RWPE1 (cell line): ENCODE data around the gene SH3RF3.

ENCODE experiments used
- CTCF ChIA-PET: fragments of 350-600 bp; sonication (Branson Sonifier 250); formaldehyde crosslinking; extraction: SDS; loops from one replicate; lab custom pipeline; 2021; lab: Yijun Ruan, JAX
- POLR2A ChIA-PET: fragments of 400-600 bp; formaldehyde crosslinking; extraction: SDS; loops from one replicate; lab custom pipeline; 2020; ENCODE audit warnings: antibody characterized with exemption; ENCODE audit not compliant: low non-redundant PET; lab: Yijun Ruan, JAX
- DNase-seq: peaks from one replicate; pipeline ENCODE4 v3.0.0; 2012; ENCODE audit warnings: low spot score
- H3K27ac ChIP-seq: fragments of 450-650 bp; 2 replicates; pipeline ENCODE4 v1.5.1; 2017
- TF ChIP-seq, protein P1 (sequence below): fragments of 450-650 bp; conservative IDR thresholded peaks from 2 replicates; pipeline ENCODE4 v1.5.1; 2017; ENCODE audit warnings: low read depth, mild to moderate bottlenecking

SH3RF3 gene

DNA sequence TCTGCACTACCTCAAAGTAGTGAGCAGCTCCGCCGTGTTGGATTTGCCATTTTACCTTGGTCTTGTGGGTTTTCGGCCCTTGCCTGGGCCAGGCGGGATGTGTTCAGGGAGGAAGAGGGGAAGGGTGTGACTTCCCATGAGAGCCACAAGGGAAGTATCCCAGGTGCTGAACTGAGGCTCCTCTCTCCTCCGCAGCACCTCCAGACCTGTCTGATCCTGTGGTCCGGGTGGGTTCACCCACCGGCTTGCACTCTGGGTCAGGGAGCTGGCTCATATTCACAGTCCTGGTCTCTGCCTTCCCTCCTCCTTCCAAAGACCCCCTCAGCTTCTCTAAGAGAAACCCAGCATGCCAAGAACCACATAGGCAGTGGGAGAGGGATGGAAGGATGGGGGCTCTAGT lies 249.0 kb downstream of the SH3RF3 start:
- ChIA-PET POLR2A (no interaction called here), CTCF (interaction anchor here (0.6 kb wide), 1 partner anchor 598 kb away, joined by 8 read pairs; no protein-coding TSS in a partner anchor)

DNA sequence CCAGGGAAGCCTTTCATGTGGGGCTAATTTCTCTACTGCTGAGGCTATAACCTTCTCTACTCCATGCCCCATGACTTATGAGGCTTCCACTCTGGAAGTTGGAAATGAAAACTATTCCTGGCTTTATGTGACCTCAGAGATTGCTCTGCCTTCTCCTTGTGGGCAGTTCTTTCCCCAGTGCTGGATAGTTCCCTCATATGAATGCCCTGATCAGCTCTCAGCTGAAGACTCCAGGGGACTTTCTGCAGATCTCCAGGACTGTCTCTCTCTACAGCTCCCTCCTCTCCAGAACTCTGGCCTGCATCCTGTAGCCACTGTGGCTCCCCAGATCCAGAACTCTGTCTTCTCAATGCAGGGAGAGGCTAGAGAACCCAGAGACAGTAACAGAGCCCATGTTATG lies 249.7 kb downstream of the SH3RF3 start:
- ChIA-PET POLR2A (no interaction called here), CTCF (no interaction called here)
- TF ChIP-seq, protein P1, sequence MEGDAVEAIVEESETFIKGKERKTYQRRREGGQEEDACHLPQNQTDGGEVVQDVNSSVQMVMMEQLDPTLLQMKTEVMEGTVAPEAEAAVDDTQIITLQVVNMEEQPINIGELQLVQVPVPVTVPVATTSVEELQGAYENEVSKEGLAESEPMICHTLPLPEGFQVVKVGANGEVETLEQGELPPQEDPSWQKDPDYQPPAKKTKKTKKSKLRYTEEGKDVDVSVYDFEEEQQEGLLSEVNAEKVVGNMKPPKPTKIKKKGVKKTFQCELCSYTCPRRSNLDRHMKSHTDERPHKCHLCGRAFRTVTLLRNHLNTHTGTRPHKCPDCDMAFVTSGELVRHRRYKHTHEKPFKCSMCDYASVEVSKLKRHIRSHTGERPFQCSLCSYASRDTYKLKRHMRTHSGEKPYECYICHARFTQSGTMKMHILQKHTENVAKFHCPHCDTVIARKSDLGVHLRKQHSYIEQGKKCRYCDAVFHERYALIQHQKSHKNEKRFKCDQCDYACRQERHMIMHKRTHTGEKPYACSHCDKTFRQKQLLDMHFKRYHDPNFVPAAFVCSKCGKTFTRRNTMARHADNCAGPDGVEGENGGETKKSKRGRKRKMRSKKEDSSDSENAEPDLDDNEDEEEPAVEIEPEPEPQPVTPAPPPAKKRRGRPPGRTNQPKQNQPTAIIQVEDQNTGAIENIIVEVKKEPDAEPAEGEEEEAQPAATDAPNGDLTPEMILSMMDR = no peak
- no peak for DNase-seq
- H3K27ac ChIP-seq = no peak overlapping the region

More for the DNA sequence above, 249.0 kb downstream of the SH3RF3 start:
- DNase-seq = no peak
- H3K27ac ChIP-seq = no peak overlapping the region
- TF ChIP-seq, protein P1 = no peak

DNA sequence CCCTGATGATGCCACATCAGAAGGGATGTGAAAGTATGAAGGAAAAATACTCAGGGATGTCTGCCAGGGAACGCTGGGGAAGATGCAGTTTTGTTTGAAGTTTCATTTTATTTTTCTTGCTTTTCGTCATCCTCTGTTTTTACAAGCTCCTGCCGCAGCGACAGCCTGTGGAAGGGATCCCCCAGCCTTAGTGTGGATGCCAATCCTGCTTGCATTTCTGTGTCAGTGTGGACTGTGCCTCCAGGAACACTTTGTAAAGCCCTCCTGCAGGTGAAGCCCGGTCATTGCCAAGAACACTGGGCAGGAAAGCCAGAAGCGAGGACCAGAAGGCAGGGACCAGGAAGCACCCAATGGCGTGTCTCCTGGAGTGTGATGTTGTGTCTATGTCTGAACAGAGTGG lies 250.5 kb downstream of the SH3RF3 start:
- TF ChIP-seq, protein P1 = no peak
- CTCF ChIA-PET = no interaction called here
- POLR2A ChIA-PET = no interaction called here
- DNase-seq = no peak
- no peak overlapping the region for H3K27ac ChIP-seq

DNA sequence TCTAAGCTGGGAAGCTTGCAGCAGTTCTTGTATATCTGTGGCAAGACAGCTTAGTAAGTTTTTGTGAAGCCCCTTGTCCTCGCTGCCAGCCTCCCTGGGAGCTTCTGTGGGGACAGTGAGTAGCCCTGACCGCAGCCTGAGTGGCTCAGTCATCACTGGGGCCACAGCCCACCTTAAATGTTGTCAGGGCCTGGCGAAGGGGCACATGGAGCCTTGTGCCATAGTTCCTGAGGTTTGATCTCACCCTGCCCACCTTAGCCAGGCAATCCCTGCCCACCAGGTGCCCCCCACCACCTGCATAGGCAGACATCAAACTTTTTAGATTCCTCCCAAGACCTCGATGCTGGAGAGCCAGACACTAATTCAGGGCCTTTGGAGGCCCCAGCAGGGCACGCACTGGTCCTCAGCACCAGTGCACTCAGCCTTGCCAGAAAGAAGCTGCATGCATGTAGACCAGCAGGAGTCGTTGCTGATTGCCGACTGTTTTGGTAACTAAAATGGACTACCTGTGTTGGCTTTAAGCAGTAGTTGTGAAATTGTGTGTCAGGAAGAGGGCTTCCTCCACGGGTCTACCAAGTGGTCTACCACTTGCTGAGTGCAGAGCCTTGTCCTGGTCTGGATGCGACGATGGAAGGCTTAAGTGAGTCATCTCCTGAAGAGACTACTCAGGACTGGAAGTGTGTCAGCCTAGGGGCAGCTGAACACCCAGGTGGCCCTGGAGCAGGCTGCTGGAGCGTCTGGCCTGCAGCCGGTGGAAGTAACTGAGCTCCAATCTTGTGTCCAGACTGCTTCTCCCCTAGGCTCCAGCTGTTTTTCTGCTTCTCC lies 251.7 kb downstream of the SH3RF3 start:
- POLR2A ChIA-PET = no interaction called here
- no peak for DNase-seq
- CTCF ChIA-PET = no interaction called here
- TF ChIP-seq, protein P1 = no peak
- H3K27ac ChIP-seq = no peak overlapping the region

DNA sequence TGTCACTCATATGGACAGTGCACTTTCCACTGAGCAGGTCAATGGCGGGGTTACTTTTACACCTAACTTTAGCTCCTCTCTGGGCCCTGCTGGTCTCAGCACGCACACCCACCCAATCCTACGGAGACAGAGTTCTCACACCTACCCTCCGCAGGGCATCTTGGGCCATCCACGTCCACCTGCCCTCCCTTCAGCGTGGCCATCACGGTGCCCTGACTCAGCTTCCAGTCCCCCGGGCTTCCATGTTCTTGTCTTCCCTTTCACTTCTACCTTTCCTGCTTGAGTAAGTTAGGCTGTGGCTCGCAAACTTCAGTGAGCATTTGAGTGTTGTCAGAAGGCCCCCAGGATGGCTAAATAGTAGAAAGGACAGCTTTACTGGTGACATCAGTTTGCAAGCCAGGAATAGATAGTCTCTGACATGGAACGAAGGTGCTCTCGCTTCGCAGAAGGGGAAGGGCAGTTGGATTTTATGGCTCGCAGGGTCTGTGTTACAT lies 252.4 kb downstream of the SH3RF3 start:
- ChIA-PET CTCF (no interaction called here), POLR2A (no interaction called here)
- no peak overlapping the region for H3K27ac ChIP-seq
- no peak for DNase-seq
- TF ChIP-seq, protein P1 = no peak

DNA sequence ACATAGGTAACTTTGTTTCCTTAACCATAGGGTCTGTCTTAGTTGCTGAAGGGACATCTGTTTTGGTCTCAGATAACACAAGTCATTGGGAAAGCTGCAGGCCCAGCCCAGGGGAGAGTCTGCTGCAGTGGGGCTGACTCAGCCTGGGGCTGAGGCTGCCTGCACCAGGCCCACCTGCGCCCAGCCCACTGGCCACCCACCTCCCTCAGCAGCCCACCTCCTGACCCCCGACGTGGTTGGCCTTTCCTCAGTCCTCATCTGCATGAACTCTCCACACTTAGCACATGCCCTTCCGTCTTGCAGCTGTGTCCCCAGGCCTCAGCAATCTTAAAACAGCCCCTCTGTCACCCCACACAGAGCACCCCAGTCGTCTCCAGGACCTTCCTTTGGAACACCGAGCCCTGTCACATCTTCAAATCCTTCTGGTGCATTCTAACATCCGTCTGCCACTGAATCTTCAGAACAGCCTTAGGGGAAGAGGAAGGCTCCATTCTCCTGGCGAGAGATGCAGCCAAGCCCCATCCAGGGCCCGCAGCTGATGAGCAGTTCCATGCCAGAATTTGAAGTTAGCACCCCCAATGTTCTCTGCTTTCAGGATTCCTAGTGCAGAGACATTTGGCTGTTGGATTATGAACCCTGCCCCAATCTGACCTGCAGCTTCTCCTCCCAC lies 253.4 kb downstream of the SH3RF3 start:
- no peak for DNase-seq
- TF ChIP-seq, protein P1 = no peak
- H3K27ac ChIP-seq = peak overlapping the region; percentile 43
- CTCF ChIA-PET = interaction anchor here (0.6 kb wide), 1 partner anchor 128 kb away, joined by 3 read pairs; no protein-coding TSS in a partner anchor
- POLR2A ChIA-PET = no interaction called here
